Brain pericyte (primary cell): ENCODE results near the gene FAM131C.
"Not testable (repeated sequence)": the region's sequence is repeated elsewhere in the genome, so short reads cannot be mapped to it uniquely, and the experiment has no call there.

Experiments
- DNase-seq: peaks from one replicate; pipeline ENCODE4 v3.0.0-alpha.2; 2012; ENCODE audit warnings: low read depth, low spot score

FAM131C gene

GRCh38 chr1:16076865-16077238, 3.4 kb upstream of the FAM131C start:
- no peak for DNase-seq

- peak; percentile 63 for DNase-seq
Observed at GRCh38 chr1:16076031-16076864, 2.8 kb upstream of the FAM131C start.

- no peak for DNase-seq
Observed at GRCh38 chr1:16075337-16076030, 2.0 kb upstream of the FAM131C start.

GRCh38 chr1:16074217-16074616, 766 bp upstream of the FAM131C start:
- DNase-seq: no peak

- DNase-seq: no peak
Observed at GRCh38 chr1:16072616-16073484, 601 bp downstream of the FAM131C start.

- DNase-seq: no peak
Observed at GRCh38 chr1:16072095-16072494, 1.4 kb downstream of the FAM131C start.

GRCh38 chr1:16071614-16072013, 1.8 kb downstream of the FAM131C start:
- DNase-seq: no peak

- no peak for DNase-seq
Observed at GRCh38 chr1:16070640-16071355, 2.7 kb downstream of the FAM131C start.

- no peak for DNase-seq
Observed at GRCh38 chr1:16068356-16069270, 4.8 kb downstream of the FAM131C start.

- DNase-seq: no peak
Observed at GRCh38 chr1:16067933-16068332, 5.5 kb downstream of the FAM131C start.

- no peak for DNase-seq
Observed at GRCh38 chr1:16067127-16067768, 6.2 kb downstream of the FAM131C start.

GRCh38 chr1:16066245-16066644, 7.2 kb downstream of the FAM131C start:
- DNase-seq: no peak

GRCh38 chr1:16065269-16065576, 8.2 kb downstream of the FAM131C start:
- no peak for DNase-seq

- DNase-seq: no peak
Observed at GRCh38 chr1:16064536-16065268, 8.7 kb downstream of the FAM131C start.

GRCh38 chr1:16063921-16064320, 9.5 kb downstream of the FAM131C start:
- no peak for DNase-seq

GRCh38 chr1:16063226-16063829, 10.1 kb downstream of the FAM131C start:
- no peak for DNase-seq

- DNase-seq: not testable (repeated sequence)
Observed at GRCh38 chr1:16062687-16063075, 10.8 kb downstream of the FAM131C start.

- DNase-seq: not testable (repeated sequence)
Observed at GRCh38 chr1:16061989-16062686, 11.3 kb downstream of the FAM131C start.
